NB4 (cell line): Measurements from ENCODE around the gene LRP1B.
"Not testable (repeated sequence)": the region's sequence is repeated elsewhere in the genome, so short reads cannot be mapped to it uniquely, and the experiment has no call there.

Source experiments
- DNase-seq: peaks from one replicate; pipeline ENCODE4 v3.0.0; 2010; ENCODE audit warnings: low read depth
- H3K4me3 ChIP-seq: one replicate; pipeline ENCODE4 v1.5.1; 2011; ENCODE audit warnings: mild to moderate bottlenecking, low read depth, low read length, moderate library complexity
- CTCF ChIP-seq: IDR thresholded peaks from one replicate; pipeline ENCODE4 v1.5.1; 2012; ENCODE audit warnings: low read depth, low read length
- MAX ChIP-seq: IDR thresholded peaks from 2 replicates; pipeline ENCODE4 v1.6.1; 2011; ENCODE audit warnings: low read depth, low read length
- MYC ChIP-seq: IDR thresholded peaks from 2 replicates; pipeline ENCODE4 v1.6.1; 2011; ENCODE audit warnings: low read depth, low read length
- POLR2A ChIP-seq: IDR thresholded peaks from 2 replicates; pipeline ENCODE4 v1.6.1; 2011; ENCODE audit warnings: mild to moderate bottlenecking; ENCODE audit not compliant: insufficient read length; ENCODE audit errors: extremely low read depth

LRP1B gene

GRCh38 chr2:140662504-140662903 lies 1468.3 kb downstream of the LRP1B start:
- TF ChIP-seq CTCF = no peak
- no peak for TF ChIP-seq MAX
- TF ChIP-seq MYC = no peak
- DNase-seq = no peak
- no peak overlapping the region for H3K4me3 ChIP-seq

GRCh38 chr2:140658760-140659692 lies 1471.8 kb downstream of the LRP1B start:
- H3K4me3 ChIP-seq = no peak overlapping the region
- no peak for DNase-seq
- TF ChIP-seq MYC = no peak
- no peak for TF ChIP-seq MAX
- no peak for TF ChIP-seq POLR2A
- TF ChIP-seq CTCF = no peak

- no peak overlapping the region for H3K4me3 ChIP-seq
- TF ChIP-seq CTCF = no peak
- no peak for TF ChIP-seq POLR2A
- no peak for TF ChIP-seq MYC
- TF ChIP-seq MAX = no peak
- no peak for DNase-seq
Observed at GRCh38 chr2:140657657-140658056, 1473.2 kb downstream of the LRP1B start.

- TF ChIP-seq MAX (no peak), POLR2A (no peak), MYC (no peak), CTCF (no peak)
- DNase-seq = no peak
- no peak overlapping the region for H3K4me3 ChIP-seq
Observed at GRCh38 chr2:140654565-140654964, 1476.3 kb downstream of the LRP1B start.

GRCh38 chr2:140650825-140651224 lies 1480.0 kb downstream of the LRP1B start:
- no peak overlapping the region for H3K4me3 ChIP-seq

GRCh38 chr2:140650134-140650533 lies 1480.7 kb downstream of the LRP1B start:
- not testable (repeated sequence) for H3K4me3 ChIP-seq, DNase-seq

More at GRCh38 chr2:140650825-140651224, 1480.0 kb downstream of the LRP1B start:
- no peak for DNase-seq
- TF ChIP-seq POLR2A = no peak

GRCh38 chr2:140648393-140648792 lies 1482.4 kb downstream of the LRP1B start:
- no peak for DNase-seq
- H3K4me3 ChIP-seq = no peak overlapping the region
- TF ChIP-seq MAX (no peak), CTCF (no peak), MYC (no peak), POLR2A (no peak)
